HG02981 (cell line): ENCODE data around the gene FRMD5.

ENCODE experiments used
- ATAC-seq: cut with Tn5 transposase; IDR thresholded peaks from one replicate; pipeline ENCODE4 v1.9.1; 2021; ENCODE audit warnings: mild to moderate bottlenecking, moderate library complexity; ENCODE audit not compliant: unreplicated experiment

Gene FRMD5

DNA sequence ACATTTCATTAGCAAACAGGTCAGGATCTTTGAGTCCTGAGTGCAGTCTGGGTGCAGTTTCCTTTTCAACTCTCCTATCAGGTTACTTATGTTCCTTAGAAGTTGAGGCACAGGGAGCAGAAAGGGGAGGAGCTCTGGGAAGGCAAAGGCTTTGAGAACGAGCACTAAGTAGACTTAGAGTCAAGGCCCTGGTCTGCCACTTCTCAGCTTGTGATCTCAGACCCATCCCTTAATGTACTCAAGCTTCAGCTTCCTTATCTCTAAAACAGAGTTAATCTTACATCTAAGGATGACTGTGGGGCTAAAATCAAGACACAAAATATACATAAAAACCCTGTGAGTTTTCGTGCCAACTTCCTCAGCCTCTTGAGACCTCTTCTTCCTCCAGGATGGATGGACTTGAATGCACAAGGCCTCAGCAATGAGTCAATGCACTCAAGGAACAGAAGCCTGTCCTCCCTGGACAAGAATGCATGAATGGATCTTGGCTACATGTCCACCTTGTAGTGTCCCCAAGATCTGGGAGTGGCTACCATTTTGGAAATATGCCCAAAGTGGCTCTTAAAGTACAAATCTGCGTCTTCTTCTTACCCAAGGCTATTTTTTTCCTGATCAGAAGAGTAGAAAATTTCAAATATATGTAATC is 263.2 kb downstream of the FRMD5 start:
- no peak for ATAC-seq

DNA sequence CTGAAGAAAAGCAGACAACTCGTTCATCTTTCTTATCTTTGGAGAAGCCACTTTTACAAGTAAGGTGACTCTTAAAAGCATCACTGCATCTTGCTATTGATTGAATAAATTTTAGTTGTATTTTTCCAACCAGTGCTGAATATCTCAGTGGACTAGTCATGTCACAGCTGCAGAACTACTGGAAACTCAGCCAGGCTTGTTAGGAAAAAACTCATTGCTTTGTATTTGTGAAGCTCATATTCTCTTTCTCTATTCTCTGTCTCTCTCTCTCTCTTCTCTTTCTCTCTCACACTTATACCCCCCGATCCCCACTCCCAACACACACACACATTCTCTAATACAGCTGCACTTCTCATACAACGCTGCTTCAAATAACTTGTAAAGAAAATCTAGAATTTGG is 264.0 kb downstream of the FRMD5 start:
- no peak for ATAC-seq

DNA sequence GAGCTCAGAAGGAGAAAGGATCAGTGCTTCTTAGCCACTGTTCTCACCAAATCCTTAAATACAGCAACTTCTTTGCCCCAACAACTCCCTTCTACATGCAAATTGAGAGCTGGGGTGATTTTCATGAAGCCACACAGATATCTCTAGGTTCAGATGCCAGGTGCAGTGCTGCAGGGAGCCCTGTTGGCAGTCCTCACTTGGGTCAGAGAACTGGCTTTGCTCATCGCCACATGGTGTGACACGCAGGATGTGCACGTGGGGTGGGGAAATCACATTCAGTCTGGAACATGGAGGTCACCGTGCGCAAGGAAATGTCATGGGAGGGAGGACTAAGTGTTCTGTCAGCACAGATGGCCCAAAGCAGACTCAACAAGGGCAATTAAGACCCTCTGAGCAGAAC is 264.5 kb downstream of the FRMD5 start:
- no peak for ATAC-seq

DNA sequence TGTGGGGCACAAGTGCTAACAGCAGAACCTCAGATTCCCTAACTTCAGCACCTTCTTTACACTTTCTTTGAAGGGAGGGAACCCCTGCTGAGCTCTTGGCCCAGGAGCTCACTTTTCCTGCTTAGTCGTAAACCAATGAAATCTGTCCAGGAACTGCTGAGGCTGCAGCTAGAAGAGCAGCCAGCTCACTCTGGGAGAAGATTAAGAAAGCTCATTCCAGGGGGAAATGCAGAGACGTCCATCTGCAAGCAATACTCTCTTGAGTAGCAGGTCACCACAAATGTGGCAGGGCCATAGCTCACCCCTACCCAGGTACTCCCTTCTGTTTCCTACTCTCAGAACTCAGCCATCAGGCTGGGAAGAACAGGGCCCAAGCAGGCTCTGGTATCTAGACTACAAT is 265.0 kb downstream of the FRMD5 start:
- no peak for ATAC-seq

DNA sequence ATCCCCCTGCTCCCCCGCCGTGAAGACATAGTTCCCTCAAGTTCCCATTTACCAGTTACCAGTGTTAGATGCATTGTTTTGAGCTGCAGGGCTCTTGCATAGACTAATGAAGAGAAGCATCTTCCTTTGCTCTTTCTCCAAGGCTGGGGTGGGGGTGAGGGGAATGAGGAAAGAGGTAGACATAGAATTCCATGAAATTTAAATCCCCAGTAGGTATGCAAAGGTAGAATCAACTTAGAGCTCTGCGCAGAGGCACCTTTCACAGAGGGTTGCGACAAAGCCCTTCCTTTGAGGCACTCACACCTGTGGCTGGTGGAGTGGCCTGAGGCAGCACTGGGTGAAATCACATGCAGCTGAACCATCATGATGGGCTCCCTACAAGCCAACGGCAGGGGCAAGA is 266.9 kb downstream of the FRMD5 start:
- ATAC-seq, result no peak

DNA sequence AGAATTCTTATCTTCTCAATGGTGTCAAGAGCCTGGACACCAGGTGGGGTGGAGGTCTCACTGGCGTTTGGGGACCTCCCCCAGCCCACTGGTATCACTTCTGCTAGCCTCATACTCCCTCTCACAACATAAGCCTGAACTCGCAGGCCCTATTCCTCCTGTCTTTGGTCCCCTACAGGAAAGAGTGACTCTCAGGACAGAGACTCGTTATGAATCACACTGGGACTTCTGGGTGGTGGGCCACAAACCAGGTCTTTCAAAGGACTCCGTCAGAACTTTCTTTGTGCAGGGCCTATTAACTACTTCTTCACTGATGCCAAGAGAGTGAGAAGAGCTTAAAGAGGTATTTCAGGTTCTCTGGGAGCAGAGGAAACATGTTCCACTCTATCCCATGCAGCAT is 267.9 kb downstream of the FRMD5 start:
- no peak for ATAC-seq

DNA sequence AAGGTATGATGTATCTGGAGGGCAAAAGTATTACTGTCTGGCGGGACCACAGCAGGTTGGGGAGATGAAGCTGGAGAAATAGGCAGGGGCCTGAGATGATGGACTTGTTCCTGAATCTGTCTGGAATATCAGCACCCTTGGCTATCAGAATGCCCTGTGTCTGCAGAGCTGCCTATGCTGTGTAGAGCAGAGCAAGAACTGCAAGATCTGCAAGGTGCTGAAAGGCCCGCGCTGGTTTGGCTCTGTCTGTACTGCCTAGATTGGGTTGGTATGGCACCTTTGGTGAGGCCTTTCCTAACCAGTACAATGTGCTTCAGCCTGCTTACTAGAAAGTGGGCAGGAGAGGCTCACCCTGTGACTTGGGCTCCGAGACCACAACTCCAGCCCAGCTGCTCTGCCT is 271.5 kb downstream of the FRMD5 start:
- ATAC-seq, result no peak

DNA sequence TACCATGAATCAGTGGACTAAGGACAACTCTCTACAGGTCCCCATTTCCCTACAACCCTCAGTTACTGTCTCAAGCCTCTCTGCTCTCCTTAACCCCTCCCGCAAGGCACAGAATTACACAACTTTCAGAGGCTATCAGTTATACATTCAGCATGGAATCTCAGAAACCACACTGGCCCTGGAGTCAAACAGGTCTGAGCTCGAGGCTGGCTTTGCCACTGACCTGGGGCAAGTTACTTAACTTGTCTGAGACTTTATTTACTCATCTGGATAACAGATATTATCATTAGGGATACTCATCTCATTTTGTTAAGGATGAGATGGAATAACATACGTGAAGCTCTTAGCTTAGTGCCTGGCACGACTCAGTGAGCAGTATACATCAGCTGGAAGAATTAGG is 273.1 kb downstream of the FRMD5 start:
- no peak for ATAC-seq

DNA sequence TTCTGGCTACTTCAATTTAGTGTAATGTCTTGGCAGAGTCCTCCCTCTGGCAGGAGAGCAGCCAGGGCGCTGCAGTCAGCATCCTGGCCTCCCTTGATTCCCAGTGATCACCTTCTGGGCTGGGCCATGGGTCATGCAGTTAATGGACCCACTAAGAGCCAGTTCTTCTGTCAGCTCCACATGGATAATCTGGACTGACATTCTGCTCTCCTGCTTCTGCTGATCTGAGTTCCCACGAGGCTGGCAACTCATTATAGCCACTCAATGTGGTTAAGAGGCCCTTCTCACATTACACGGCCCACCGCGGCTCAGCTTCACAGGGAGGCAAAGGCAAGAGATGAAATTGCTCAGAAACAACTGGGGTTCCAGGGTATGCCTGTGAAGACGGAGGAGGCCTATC is 274.3 kb downstream of the FRMD5 start:
- no peak for ATAC-seq

DNA sequence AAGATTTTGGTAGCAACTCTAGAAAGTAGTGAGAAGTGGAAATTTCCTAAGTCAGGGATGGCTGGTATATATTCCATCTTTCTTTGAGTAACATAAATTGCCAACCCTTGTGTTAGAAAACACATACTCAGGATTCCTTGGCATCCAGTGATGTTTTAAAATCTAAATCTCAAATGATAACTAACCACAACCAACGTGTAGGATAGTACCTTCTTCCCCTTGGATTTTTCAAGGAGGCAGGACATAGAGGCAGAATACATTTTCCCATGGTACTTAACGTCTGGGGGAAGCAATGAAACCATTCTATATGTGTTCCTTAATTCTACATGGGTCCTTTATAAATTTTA is 274.8 kb downstream of the FRMD5 start:
- no peak for ATAC-seq

DNA sequence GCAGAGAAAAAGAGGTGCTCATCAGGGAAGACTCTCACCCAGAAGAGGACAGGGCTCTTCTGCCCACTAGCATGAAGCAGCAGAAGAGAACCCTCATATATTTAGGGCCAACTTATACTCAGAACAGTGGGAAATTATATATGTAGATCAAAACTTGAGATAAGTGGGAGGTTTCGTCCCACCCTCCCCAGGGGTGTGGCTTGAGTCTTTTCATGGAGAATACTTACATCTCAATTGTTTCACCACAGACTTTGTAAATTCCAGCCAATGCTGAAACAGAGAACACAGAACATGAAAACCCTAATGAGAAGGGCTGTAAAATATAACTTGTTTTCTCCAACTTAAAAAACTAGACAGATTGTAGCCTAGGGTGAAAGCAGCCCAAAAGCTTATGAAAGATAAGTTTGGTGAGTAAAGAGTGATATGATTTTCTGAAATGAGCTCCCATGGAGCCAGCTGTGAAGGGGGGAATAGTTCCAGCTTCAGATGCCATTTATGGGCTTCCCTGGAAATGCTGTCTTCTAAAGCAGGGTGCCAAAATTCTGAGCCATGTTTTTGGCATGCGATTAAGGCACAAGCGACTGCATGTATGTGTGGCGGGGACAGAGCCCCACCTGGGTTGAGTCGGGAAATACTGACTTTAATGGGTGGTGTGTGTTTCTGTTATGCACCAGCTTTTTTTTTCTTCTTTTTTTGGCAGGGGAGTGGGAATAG is 275.4 kb downstream of the FRMD5 start:
- no peak for ATAC-seq

DNA sequence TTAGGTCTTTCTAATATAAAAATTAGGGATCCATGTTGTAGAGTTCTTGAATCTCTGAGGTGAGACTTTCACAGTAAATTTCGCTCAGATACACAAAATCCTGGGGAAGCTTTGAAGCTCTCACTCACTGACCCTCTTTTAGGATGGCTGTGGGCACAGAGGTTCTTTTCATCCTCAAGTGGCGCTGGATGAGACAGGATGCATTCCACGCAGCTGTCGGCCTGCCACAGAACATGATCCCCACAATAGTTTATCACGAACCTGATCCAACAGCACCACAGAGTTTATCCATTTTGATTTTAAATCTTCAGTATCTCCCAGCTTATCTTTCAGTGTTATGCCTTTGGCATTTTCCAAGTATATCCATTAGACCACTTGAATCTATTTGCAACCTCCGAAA is 276.4 kb downstream of the FRMD5 start:
- no peak for ATAC-seq

DNA sequence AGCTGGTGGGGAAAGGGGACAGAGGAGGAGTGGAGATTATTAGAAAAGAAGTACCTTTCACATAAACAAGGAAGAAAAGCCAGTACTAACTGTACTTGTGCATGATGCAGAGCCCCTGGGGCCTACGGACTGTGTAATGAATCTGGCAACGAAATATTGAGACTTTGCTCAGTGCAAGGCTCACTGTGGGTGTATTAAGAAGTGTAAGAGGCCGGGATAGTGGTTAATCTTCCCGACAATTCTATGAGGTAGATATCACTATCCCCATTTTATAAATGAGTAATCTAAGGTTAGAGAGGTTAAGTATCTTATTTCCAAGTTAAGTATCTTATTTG is 278.8 kb downstream of the FRMD5 start:
- ATAC-seq, result no peak

DNA sequence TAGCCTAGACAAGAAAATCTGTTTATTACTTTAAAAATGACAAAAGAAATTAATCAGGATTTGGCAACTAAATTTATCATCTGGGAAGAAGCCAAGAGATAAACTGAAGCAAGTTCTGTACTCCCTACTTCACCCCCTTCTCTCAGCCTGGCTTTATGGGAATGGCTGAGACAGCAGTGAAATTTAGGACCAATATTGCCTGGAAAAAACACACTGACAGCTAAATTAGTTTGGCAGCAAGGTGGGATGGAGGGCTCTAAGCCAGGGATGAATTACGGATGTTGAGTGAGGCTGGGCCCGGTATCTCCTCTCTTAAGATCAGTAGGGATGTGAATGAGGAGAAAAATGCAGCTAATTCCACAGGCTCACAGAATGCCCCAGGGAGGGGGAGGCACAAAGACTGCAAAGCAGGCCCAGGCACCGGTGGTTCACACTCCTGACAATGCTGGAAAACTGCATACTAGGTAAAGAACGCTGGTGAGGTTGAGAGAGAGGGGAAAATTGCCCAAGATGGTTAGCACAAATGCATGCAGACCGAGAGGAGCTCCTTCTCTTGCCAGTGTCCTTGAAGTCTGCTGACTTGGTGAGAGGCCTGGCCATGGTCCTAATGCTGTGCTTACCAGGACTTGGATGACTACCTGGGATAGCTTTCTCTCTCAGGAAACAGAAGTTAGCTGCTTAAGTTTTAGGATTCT is 279.3 kb downstream of the FRMD5 start:
- ATAC-seq, result no peak

DNA sequence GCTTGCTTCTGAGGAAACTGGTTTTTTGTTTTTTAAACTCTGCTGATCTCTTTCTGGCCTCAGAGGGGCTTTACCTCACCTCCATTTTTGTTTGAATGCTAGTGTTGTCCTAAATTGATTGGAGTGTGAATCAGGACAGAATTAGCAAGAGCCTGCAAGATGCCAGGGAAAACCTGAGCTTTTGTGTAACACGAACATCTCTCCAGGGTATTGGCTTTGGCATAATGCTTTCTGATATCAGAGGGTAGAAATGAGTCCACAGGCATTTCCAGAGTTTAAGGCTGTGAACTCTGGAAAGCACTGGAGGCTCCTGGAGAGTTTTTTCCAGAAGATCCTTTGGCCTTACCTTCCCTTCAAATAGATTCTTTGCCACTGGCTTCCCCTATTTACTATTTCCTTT is 281.1 kb downstream of the FRMD5 start:
- ATAC-seq, result no peak

DNA sequence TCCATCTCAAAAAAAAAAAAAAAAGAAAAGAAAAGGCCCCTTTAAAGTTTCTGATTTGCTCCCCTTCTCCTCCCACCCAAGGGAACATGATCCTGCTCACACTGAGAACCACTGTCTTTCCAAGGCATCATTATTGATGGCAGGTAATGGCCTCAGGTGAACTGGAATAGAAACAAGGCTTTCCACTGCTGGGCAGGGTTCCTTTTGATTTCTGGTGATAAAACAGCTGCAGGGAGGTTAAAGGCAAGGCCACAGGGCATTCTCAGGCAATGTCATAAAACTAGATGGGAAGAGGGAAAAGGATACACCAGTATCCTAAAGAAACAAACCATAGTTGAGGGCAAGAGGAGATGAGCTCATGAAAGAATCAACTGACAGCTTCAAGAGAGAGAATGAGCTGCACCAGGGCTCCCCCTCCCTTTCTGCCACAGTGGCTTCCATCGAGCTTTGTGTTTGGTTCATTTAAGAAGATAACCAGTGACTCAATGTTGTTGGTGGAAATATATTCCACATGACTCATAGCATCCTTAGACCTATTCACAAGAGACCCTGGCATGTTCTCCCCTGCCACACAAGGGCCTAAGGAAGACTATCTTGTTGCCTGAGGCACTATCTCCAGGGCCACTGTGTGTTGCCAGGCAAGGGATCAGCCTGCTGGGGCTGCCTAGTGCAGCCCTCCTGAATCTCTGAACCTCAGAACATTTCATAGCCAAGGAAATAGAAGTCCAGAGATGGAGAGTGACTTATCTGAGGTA is 281.9 kb downstream of the FRMD5 start:
- no peak for ATAC-seq

DNA sequence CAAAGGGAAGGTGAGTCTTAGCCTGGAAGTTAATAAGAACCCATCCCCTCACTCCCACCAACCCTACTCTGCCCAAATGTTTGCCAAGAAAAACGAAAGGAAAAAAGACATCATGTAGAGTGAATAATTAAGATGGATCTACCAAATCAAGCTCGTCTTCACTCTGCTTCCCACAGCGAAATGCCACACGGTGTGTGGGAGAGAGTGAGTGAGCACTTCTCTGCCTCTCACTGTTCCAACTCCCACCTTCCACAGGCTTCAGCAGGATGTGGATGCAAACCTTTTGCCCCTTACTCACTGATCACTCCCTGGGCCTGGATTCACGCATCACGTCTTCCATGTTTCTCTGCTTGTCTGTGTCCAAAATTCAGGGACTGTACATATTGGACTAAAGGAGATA is 282.9 kb downstream of the FRMD5 start:
- ATAC-seq, result no peak

DNA sequence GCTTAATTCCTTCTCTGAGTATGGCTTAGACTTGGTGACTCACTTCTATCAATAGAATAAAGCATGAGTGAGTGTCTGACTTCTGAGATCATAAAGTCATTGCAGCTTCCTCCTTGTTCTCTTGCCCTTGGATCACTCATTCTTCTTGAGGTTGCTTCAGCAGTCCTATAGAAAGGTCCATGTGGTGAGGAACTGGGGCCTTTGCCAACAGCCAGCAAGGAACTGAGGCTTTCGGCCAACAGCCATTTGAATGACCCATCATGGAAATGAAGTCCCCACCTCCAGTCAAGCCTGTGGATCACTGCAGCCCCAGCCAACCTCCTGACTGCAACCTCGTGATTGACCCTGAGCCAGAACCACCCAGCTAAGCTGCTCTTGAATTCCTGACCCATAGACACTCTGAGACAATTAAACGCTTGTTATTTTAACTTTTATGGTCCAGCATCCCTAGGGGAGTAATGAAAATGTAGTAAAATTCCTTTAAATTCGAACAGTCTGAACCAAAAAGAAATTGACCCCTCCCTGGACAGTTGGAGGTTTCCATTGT is 283.8 kb downstream of the FRMD5 start:
- no peak for ATAC-seq

DNA sequence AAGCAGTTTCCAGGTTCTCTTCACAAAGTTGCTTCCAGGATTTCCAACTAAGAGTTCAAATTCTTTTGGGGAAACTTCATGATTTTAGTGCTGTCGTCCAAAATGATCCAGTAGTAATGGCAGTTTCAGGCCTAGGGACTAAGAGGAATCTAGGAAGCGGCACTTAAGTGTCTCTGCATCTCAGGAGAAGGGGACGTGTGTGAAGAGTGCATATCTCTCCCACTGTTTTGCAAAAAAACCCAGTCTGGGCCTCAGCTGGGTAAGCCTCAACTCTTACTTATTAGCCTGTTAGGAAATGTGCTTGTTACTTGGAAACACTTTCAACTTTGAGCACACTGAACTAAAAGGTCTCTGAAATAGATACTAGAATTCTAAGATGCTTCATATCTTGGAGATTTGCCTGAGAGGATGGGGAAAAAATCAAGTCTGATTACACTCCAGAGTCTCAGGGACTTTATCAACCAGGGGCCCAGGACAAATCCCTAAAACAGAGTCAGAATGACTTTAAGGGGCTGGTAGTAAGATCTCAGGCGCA is 286.5 kb downstream of the FRMD5 start:
- ATAC-seq, result no peak

DNA sequence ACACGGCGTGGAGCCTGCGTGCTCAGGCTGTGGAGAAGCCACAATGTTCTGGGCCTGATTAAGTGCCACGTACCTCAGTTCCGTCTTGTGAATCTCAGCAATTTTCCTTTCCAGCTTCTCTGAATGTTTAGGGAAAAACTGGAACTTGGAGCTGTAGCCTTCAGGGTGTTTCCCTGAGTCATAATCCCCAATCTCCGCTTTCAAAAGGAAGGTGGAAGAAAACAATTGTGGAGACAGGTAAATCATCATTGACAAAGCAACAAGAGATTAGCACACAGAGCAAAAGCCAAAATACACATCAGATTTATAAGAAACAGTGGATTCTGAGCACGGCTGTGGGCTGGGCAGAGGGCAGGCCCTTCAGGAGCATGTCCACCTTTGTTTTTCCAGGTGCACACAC is 289.3 kb downstream of the FRMD5 start:
- ATAC-seq, result no peak

DNA sequence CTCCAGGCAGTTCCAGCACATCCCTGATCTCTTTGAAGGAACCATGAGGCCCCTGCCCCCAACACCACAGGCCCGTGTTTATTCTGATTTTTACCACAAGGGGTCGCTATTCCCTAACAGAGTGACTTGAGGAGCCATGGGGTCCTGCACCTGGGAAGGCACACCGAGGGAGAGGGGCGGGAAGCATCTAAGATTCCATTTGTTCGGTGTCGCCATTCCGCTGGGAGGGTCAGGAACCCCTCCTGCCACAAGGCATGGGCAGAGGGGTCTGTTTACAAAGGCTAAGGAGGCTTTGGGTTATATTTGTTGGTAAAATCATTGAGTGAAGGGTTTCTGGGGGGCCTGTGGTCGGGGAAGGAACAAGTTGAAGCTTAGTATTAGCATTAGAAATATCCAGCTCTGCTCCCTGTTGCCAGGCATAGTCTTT is 291.2 kb downstream of the FRMD5 start:
- no peak for ATAC-seq
